IPS-11a (cell line): ENCODE data around the gene RAD51AP2.

Experiments used
- H3K4me3 ChIP-seq: one replicate; pipeline ENCODE4 v1.5.1; 2013; ENCODE audit warnings: low read depth, low read length, control low read depth

The RAD51AP2 gene

DNA sequence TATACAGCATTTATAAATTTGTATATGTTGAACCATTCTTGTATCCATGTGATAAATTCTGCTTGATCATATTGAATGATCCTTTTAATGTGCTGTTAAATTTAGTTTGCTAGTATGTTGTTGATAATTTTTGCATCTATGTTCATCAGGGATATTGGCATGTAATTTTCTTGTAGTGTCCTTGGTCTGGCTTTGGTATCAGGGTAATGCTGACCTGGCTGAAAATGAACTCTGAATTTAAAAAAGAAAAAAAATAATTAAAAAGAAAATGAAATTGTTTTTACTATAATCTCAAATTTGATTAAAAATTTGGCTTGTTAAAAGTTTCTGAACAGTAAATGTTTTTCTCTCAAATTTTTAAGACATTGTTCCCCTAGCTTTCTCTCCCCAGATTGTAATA is 46.3 kb downstream of the RAD51AP2 start:
- H3K4me3 ChIP-seq = no peak overlapping the region

DNA sequence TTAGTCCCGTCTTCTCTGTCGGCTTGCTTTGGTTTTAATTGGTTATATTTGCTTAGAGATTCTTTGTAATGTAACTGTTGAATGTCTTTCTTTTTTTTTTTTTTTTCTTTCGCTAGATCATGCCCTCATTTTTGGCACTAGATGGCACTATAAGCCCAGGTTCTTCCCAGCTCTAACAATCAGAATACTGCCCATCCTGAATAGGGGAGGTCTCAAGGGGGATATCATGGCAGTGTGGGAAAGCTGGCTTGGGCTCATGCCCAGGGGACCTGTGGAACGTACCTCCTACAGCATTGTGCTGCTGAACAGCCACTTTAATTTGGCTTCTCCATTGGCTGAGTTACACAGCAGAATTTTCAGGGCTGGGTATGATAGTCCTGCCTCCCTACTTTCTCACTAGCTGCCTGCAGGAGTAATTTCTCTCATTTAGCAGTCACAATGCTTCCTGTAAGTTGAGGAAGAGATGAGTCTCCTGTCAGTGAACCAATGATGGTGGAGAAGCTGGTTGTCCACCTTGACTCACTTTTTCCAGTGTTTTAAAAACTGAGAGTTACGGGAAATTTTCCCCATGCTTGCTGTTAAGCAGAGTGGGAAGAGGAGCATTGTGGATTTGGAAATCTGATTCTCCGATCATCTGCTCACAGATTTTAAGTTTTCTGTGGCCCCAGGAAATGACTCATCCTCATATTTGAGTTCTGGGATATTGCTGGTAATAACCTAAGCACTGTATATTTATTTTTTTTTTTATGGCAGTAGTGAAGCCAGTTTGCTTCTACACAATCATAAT is 47.2 kb downstream of the RAD51AP2 start:
- no peak overlapping the region for H3K4me3 ChIP-seq

DNA sequence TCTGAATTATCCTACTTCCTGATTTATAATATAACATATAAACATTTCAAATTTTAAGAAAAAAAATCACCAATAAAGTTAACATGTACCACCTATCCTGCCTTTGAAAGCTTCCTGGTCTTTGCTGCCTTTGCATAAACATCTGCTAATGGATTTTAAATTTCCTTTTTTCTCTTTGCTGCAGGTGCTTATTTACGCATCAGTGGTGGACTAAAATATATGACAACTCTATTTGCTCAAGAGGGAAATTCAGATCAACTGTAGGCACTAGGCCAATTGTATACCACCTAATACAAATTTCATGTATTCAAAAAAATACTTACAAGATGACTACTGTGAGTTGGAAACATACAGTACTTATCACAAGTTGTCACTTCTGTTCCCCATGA is 57.2 kb downstream of the RAD51AP2 start:
- no peak overlapping the region for H3K4me3 ChIP-seq
